ENCODE measurements around the gene GRIK4. TPM values are rescaled to one million over a fixed set of nuclear protein-coding genes. Genes with fewer than 3 reads are reported as not detected.

The GRIK4 gene
- total RNA-seq, 1 donor from 2014 or later = 0.06 TPM

DNA sequence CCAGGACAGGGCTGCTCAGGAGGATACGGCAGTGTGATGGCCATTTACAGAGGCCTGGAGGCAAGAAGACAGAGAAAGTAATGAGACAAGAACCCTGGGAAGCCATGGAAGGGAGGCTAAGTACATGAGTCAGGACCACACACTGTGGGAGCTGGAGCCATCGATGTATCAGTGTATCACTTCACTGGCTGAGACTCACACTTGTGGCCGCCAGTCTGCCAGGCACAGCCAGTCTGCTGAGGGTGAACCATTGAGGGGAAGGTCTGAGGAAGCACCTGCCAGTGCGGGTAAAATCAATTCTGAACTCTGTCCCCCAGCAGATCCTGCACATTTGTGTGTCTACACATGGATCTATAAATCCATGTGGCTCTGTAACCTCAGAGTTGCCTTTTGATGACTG, 195.6 kb downstream of the GRIK4 start:
- H3K4me3 ChIP-seq (ENCODE audit: low read depth, low read length) = no peak overlapping the region
- TF ChIP-seq, protein P1, sequence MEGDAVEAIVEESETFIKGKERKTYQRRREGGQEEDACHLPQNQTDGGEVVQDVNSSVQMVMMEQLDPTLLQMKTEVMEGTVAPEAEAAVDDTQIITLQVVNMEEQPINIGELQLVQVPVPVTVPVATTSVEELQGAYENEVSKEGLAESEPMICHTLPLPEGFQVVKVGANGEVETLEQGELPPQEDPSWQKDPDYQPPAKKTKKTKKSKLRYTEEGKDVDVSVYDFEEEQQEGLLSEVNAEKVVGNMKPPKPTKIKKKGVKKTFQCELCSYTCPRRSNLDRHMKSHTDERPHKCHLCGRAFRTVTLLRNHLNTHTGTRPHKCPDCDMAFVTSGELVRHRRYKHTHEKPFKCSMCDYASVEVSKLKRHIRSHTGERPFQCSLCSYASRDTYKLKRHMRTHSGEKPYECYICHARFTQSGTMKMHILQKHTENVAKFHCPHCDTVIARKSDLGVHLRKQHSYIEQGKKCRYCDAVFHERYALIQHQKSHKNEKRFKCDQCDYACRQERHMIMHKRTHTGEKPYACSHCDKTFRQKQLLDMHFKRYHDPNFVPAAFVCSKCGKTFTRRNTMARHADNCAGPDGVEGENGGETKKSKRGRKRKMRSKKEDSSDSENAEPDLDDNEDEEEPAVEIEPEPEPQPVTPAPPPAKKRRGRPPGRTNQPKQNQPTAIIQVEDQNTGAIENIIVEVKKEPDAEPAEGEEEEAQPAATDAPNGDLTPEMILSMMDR (conservative IDR thresholded peaks at IDR 0.05; ENCODE audit: low read depth, low read length) = no peak
- DNase-seq (ENCODE audit: low read depth) = no peak

DNA sequence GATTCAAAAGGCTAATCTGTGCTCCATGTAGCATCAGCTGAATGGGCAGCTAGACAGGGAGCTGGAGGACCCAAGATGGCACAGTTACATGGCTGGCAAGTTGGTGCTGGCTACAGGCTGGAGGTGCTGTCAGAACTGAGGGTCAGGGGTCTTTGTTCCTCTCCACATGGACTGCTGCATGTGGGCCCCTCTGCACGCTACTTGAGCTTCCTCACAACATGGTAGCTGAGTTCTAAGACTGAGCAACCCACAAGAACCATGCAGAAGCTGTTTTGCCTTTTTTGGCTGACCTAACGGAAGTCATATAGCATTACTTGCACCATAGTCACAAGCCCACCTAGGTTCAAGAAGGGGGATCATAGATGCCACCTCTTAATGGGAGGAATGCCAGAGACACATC, 196.1 kb downstream of the GRIK4 start:
- no peak for DNase-seq (ENCODE audit: low read depth)
- TF ChIP-seq, protein P1 (conservative IDR thresholded peaks at IDR 0.05; ENCODE audit: low read depth, low read length) = no peak
- H3K4me3 ChIP-seq (ENCODE audit: low read depth, low read length) = no peak overlapping the region

DNA sequence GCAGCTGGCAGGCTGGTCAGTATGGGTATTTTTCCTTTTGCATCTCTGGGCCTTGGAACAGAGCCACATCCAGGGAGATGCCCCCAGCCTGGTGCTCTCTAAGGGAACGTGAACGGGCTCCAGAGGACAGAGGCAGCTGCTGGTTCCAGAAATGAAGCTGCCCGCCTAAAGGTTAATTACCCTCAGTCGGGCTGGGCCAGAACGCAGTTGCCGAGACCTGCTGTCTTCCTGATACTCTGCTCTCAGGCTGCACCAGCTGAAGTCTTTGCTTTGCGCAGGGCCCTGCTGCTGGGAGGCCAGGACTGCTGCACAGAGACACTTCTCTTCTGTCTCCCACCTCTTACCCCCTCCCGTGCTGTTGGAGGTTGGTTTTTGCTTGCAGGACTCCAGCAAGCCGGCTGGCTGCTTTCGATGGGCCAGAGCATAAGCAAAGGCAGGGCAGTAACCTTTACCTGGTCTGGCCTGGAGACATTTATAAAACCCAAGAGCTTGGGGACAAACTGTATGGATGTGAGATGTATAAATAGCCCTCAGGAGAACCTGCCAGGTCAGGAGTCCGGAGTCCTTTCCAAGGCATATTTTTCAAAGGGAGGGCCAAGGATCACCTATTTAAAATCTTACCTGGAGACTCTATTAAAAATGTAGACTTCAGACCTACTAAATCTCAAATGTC, 197.1 kb downstream of the GRIK4 start:
- DNase-seq (ENCODE audit: low read depth) = no peak
- TF ChIP-seq, protein P1 (conservative IDR thresholded peaks at IDR 0.05; ENCODE audit: low read depth, low read length) = no peak
- H3K4me3 ChIP-seq (ENCODE audit: low read depth, low read length) = no peak overlapping the region

DNA sequence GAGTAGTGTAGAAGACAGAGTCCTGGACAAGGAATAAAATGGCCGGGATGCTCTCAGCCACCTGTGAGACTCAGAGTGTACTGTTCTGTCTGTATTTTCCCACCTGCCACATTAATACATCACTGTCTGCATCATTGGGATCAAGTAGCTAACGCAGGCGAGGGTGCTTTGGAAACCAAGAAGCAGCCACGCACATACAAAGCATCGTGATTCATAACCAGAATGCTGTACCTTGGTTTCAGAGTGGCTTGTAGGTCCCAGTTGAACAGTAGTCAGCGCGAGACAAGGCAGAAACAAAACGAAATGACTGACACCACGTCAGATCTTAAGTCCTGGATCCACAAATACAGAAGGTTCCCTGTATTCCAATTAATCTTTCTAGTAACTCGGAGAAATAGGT, 198.3 kb downstream of the GRIK4 start:
- H3K4me3 ChIP-seq (ENCODE audit: low read depth, low read length) = no peak overlapping the region
- no peak for DNase-seq (ENCODE audit: low read depth)
- TF ChIP-seq, protein P1 (conservative IDR thresholded peaks at IDR 0.05; ENCODE audit: low read depth, low read length) = no peak

DNA sequence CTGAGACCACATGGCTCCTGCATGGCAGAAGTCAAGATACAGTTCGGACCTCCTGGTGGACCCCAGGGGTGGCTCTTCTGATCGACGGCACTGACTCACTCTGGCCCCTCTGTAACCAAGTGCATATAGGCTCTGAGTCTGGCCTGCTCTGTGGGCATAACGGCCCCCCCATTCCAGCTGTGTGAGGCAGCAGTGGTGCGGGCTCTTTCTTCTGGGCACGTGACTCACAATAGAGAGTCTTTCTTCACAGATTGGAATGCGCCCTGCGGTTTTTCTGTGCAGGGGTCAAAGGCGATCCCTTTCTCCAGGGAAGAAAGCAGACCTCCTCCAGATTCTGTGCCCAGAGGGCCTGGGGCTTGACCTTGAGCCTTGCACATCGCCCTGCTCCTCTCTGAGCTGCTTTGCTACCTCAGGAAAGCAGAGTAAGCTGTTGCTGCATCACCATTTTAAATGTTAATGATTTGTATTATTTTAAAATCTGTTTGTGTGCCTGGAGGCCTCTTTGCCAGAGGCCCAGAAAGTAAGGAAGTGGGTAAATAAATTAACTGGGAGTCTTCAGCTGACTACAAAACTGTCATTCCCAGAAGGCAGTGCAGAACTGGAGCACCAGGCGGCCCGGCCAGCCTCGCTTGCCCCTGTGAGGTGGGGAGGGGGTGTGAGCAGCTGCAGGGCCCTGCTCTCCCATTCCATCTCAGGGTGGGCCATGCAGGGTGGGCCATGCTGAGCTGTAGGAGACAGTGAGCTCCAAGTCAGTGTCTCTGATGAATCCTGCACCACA, 199.0 kb downstream of the GRIK4 start:
- peak; percentile 66 for DNase-seq (ENCODE audit: low read depth)
- no peak overlapping the region for H3K4me3 ChIP-seq (ENCODE audit: low read depth, low read length)
- TF ChIP-seq, protein P1 (conservative IDR thresholded peaks at IDR 0.05; ENCODE audit: low read depth, low read length) = no peak

DNA sequence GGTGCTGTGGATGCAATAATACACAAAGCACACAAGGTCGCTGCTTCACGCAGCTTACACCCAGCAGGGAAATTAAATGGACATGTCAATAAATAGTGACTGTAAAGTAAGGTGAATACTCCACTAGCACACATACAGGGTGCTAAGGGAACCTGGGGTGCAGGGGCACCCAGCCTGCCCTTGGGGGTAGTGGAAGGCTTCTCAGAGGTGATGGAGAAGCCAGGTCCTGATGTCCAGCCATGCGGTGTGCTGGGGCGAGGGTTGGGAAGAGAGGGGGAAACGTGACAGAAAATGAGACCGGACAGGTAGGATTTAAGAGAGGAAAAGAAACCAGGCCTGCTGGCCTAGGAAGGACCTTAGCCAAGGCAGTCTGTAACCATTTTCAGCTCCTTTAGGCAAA, 200.5 kb downstream of the GRIK4 start:
- TF ChIP-seq, protein P1 (conservative IDR thresholded peaks at IDR 0.05; ENCODE audit: low read depth, low read length) = no peak
- H3K4me3 ChIP-seq (ENCODE audit: low read depth, low read length) = no peak overlapping the region

More for the DNA sequence above, 200.5 kb downstream of the GRIK4 start:
- DNase-seq (ENCODE audit: low read depth) = no peak
